Right atrium auricular region (tissue), 2 donors: Measurements from ENCODE around the gene BRWD1. TPM values are rescaled to one million over a fixed set of nuclear protein-coding genes. Genes with fewer than 3 reads are reported as not detected.

ENCODE experiments used
- DNase-seq: peaks from one replicate; pipeline ENCODE4 v3.0.0-alpha.2; 2019; ENCODE audit warnings: low spot score
- H3K27ac ChIP-seq, 2 donors: fragments of 200-600 bp; sonication (generic); 1 replicate in 1 of 2; 2 replicates in 1 of 2; pipeline ENCODE4 v1.5.1; 2016 to 2019
- H3K27me3 ChIP-seq, 2 donors: fragments of 200-600 bp; sonication (generic); one replicate each; pipeline versions ENCODE4 v1.5.1 to v1.6.0; 2017 to 2019
- H3K36me3 ChIP-seq: fragments of 200-600 bp; sonication (generic); one replicate; pipeline ENCODE4 v1.5.1; 2016
- H3K4me1 ChIP-seq, 2 donors: fragments of 200-600 bp; sonication (generic); one replicate each; pipeline versions ENCODE4 v1.5.1 to v1.6.0; 2017 to 2019
- H3K4me3 ChIP-seq, 2 donors: fragments of 200-600 bp; sonication (generic); 1 replicate in 1 of 2; 2 replicates in 1 of 2; pipeline ENCODE4 v1.5.1; 2017 to 2019; ENCODE audit warnings: mild to moderate bottlenecking in 1 of 2, moderate library complexity in 1 of 2
- H3K9me3 ChIP-seq, 2 donors: fragments of 200-600 bp; sonication (generic); one replicate each; pipeline ENCODE4 v1.5.1; 2019
- total RNA-seq, 2 donors: library from RNA; depleted of rRNA; stranded (reverse); fragments of >200 nt; gene quantifications; one replicate each; pipeline ENCODE4 v1.1.0, GENCODE V29; 2016
- TF ChIP-seq, protein P1 (sequence below), 2 donors: fragments of 200-600 bp; sonication (generic); IDR thresholded peaks; one replicate each; pipeline ENCODE4 v1.5.1; 2019; ENCODE audit warnings: antibody characterized with exemption in 2 of 2

The BRWD1 gene
- total RNA-seq, 2 donors from 2014 or later: 40.6 TPM

DNA sequence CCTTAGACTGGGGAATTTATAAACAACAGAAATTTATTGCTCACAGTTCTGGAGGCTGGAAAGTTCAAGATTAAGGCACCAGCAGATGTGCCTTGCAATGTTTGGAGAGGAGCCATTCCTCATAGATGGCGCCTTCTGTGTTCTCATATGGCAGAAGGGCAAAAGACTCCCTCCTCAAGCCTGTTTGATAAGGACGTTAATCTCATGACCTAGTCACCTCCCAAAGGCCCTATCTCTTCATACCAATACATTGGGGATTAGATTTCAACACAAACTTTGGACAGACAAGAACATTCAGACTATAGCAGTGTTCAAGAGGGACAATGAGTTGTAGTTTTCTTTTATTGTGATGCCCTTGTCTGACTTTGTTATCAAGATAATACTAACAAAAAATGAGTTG is 164.5 kb downstream of the BRWD1 start:
- Histone ChIP-seq H3K4me3 (no peak overlapping the region), H3K9me3 (peaks cover 0 to 7% of the 10 kb centered on the region in 2 donors), H3K27me3 (no peaks in the 10 kb centered on the region), H3K4me1 (no peaks in the 10 kb centered on the region), H3K27ac (no peak overlapping the region), H3K36me3 (no peaks in the 10 kb centered on the region)
- TF ChIP-seq, protein P1, sequence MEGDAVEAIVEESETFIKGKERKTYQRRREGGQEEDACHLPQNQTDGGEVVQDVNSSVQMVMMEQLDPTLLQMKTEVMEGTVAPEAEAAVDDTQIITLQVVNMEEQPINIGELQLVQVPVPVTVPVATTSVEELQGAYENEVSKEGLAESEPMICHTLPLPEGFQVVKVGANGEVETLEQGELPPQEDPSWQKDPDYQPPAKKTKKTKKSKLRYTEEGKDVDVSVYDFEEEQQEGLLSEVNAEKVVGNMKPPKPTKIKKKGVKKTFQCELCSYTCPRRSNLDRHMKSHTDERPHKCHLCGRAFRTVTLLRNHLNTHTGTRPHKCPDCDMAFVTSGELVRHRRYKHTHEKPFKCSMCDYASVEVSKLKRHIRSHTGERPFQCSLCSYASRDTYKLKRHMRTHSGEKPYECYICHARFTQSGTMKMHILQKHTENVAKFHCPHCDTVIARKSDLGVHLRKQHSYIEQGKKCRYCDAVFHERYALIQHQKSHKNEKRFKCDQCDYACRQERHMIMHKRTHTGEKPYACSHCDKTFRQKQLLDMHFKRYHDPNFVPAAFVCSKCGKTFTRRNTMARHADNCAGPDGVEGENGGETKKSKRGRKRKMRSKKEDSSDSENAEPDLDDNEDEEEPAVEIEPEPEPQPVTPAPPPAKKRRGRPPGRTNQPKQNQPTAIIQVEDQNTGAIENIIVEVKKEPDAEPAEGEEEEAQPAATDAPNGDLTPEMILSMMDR (IDR thresholded peaks at IDR 0.05): no peak
- DNase-seq: no peak

DNA sequence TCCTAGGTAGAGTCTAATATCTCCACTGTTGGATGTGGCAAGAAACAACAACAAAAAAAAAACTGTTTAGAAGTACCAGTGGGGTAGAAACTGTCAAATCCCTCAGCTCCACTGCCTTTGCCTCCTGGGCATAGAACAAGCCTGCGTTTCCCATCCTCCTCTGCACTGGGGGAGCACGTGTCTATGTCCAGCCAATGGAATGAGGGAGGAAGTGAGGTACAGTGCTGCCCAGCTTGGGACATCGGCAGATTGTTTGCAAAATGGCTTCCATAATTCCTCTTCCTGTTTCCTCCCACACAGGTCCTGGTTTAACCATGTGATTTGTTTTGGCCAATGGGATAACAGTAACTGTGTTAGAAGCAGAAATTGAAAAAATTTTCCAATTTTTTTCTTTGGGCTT is 169.2 kb downstream of the BRWD1 start:
- H3K4me3 ChIP-seq: no peak overlapping the region
- peaks cover 0 to 7% of the 10 kb centered on the region in 2 donors for H3K9me3 ChIP-seq
- no peak overlapping the region for H3K27ac ChIP-seq
- H3K36me3 ChIP-seq: no peaks in the 10 kb centered on the region
- no peaks in the 10 kb centered on the region for H3K27me3 ChIP-seq
- DNase-seq: no peak
- H3K4me1 ChIP-seq: no peaks in the 10 kb centered on the region
- TF ChIP-seq, protein P1 (IDR thresholded peaks at IDR 0.05): no peak

DNA sequence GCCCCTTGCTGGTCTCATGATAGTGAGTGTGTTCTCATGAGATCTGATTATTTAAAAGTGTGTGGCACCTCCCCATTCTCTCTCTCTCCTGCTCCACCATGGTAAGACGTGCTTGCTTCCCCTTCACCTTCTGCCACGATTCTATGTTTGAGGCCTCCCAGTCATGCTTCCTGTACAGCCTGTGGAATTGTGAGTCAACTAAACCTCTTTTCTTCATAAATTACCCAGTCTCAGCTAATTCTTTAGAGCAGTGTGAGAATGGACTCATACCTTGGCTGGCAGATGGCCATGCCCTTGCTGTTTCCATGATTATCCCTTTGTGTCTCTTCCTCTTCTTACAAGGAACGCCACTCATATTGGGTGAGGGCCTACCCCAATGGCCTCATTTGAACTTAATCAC is 170.5 kb downstream of the BRWD1 start:
- TF ChIP-seq, protein P1 (IDR thresholded peaks at IDR 0.05): no peak
- H3K27ac ChIP-seq: no peak overlapping the region
- H3K4me3 ChIP-seq: no peak overlapping the region
- no peak for DNase-seq
- no peaks in the 10 kb centered on the region for H3K27me3 ChIP-seq
- peaks cover 0 to under 1% of the 10 kb centered on the region in 2 donors for H3K4me1 ChIP-seq
- no peaks in the 10 kb centered on the region for H3K36me3 ChIP-seq
- peaks cover 0 to 7% of the 10 kb centered on the region in 2 donors for H3K9me3 ChIP-seq

DNA sequence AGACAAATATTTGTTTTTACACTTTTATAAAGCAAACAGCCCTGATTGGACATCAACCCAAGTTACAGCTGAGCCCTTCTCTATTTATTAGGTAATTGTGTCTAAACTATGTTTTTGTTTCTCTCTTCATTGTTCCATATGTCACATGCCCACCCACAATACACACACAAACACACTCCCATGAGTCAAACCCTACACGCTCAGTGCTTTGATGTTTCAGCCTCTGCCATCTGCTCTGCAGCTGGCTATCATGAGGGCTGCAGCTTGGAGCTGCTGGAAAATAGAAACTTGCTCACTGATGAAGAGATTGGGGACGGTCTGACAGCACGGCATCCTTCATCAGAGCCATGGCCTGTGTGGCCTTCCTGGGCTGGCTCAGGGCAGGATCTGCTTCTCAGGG is 171.9 kb downstream of the BRWD1 start:
- peaks cover 0 to 7% of the 10 kb centered on the region in 2 donors for H3K9me3 ChIP-seq
- no peaks in the 10 kb centered on the region for H3K27me3 ChIP-seq
- H3K27ac ChIP-seq: no peak overlapping the region
- DNase-seq: no peak
- H3K4me3 ChIP-seq: no peak overlapping the region
- H3K36me3 ChIP-seq: no peaks in the 10 kb centered on the region
- TF ChIP-seq, protein P1 (IDR thresholded peaks at IDR 0.05): no peak
- peaks cover 0 to 10% of the 10 kb centered on the region in 2 donors for H3K4me1 ChIP-seq

DNA sequence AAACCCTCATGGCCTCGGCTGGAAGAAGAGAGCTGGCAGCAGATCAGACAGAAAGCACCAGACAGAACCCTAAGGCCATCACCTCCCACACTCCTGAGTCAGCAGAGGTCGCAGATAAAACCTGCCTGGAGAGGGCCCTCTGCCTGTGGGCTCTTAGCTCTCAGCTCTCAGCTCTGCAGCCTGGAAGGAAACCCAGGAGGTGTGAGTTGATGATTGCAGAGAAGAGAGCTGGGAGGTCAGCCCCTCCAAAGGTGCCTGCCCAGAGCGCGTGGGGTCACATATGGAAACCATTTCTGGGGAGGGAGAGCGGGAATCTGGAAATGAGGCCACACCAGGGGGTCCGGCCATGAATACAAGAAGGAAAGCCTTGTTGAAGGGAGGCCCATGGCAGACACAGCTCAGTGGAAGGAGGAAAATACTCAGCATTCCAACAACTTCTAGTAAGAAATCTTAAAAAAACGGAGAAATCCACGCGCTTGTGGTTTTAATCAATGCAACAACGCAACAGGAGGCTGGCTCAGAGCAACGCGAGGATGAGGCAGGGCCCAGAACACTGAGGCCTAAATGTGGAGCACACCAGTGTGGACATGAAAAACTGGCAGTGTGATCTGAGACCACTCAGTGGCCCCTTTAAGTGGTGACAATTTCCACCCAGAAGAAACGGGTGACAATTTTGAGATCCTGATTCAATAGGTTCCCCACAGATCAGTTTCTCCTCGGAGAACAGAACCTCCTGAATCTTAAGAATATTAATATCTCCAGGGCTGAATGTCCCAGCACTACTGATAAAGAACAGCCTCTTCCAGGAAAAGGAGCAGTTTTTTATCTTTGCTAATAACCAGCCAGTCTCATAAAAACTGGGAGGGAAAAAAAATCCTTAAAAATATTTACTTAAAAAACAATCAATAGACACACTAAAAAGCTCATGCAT is 175.9 kb downstream of the BRWD1 start:
- Histone ChIP-seq H3K4me1 (peaks cover 0 to 10% of the 10 kb centered on the region in 2 donors), H3K27ac (no peak overlapping the region), H3K36me3 (no peaks in the 10 kb centered on the region), H3K27me3 (no peaks in the 10 kb centered on the region), H3K9me3 (no peaks in the 10 kb centered on the region), H3K4me3 (no peak overlapping the region)
- TF ChIP-seq, protein P1 (IDR thresholded peaks at IDR 0.05): no peak
- peak; percentile 53 for DNase-seq
